Activated T-helper 1 cell treated with anti-CD3 and anti-CD28 coated beads, Interleukin-2, amount 50 U/mL, for 16 hours (primary cell): ENCODE measurements around the gene SCOC.

Experiments used
- DNase-seq, 2 donors: peaks; one replicate each; pipeline ENCODE4 v3.0.0-alpha.2; 2020; ENCODE audit warnings: low read depth in 1 of 2, low spot score in 1 of 2

The SCOC gene

GRCh38 chr4:140373328-140374129 lies at the start of gene SCOC:
Gene SCOC, plus strand, starts transcription at chr4:140373646. Its CDS starts 5,525 bp downstream, at chr4:140379171.
- DNase-seq: peak; percentile 90 to 94

DNA sequence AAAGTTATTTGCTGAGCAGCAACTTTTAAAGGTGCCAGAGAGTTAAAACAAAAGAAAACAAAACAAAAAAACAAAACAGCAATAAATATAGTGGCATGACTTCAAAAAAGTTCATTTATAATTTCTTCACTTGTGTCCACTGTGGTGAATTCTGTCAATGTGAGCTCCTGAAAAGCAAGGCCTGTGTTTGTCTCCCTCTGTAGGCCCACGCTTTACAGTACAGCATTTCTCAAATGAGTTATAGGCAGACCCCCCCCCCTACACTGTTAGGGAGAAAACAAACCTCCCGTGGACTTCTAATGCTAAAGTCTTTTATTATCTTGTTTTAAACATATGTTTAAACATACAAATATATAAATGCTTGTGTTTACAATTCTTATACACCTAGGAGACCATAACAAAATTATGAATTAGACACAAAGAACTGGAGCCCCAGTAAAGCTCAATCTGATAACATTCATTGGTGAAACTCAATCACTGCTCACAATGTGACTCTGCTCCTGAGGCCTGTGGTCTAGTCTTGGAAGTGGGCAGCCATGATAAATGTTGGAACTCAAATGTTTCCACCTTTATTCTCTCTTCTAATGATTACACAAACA lies 47.0 kb upstream of the SCOC start:
- no peak for DNase-seq

GRCh38 chr4:140330311-140330900 lies 43.0 kb upstream of the SCOC start:
- DNase-seq: no peak

DNA sequence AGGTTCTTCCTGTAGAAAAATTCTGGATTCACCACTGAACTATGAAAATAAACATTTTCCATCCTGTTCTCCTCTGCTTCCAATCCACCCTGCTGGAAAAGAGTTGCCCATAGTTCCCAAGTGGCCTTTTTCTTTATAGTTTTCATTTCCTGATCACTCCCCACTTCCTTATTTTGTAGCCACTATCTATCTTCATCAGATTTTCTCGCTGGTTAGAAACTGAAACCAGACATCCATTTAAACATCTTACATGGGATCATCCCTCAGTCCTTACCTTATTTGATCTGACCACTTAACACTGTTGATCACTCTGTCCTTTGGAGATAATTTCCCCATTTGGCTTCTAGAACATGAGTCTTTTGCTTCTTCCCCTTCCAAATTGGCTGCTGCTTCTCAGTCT lies 42.2 kb upstream of the SCOC start:
- no peak for DNase-seq

GRCh38 chr4:140331876-140332275 lies 41.6 kb upstream of the SCOC start:
- no peak for DNase-seq

GRCh38 chr4:140332734-140333133 lies 40.7 kb upstream of the SCOC start:
- DNase-seq: no peak

DNA sequence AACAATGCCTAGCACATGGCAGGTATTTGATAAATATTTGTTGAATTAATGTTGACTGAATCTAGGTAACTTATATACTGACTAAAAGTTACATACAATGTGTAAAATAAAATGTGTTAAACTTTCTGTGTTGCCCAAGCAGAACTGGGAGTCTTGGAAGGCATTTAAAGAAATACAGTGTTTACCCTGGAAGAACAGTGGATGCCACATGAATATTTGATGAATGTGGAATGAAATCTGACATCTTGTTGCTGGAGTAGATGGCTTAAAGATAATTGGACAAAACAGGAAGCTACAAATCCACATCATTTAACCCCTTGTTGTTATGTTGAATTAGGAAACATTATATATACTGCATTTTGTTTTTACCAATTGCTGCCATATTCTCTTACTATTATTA lies 39.9 kb upstream of the SCOC start:
- no peak for DNase-seq

DNA sequence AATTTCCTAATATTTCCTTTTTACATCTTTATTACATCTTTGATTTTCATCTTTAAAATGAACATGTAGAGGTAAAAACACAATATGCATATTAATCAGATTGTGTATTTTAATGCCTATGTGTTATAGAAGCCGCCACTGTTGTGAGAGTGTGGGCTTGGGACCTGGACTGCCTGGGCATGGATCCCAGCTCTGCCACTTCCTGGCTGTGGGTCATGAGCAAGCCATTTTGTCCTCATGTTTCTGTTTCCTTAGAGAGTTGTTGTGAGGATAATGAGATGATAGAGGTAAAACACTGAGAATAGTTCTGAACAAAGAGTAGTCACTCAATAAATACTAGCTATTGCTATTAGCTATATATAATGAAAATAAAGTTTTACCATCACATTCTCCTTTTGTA lies 38.4 kb upstream of the SCOC start:
- DNase-seq: no peak

- DNase-seq: no peak
Observed at GRCh38 chr4:140336730-140337129, 36.7 kb upstream of the SCOC start.

GRCh38 chr4:140342620-140343019 lies 30.8 kb upstream of the SCOC start:
- DNase-seq: no peak

GRCh38 chr4:140343303-140343702 lies 30.1 kb upstream of the SCOC start:
- DNase-seq: no peak

DNA sequence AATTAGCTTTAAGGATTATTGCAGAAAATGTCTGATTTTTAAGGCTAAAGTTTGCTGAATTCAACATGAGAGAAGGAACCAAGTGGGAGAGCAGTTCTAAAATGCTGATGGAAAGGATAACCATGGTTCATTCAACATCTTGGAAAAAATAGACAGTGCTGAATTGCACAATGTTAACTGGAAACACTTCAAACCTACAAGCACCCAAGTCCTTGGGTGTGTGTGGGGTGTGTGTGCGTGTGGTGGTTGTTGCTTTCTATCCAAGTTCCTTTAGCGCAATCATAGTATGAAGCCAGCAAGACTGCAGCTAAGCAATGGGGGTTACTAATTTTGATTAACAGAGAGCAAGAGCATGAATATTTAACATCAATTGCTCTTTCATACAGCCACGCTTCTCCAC lies 29.3 kb upstream of the SCOC start:
- no peak for DNase-seq

GRCh38 chr4:140344621-140345020 lies 28.8 kb upstream of the SCOC start:
- no peak for DNase-seq

- DNase-seq: no peak
Observed at GRCh38 chr4:140346136-140346535, 27.3 kb upstream of the SCOC start.

DNA sequence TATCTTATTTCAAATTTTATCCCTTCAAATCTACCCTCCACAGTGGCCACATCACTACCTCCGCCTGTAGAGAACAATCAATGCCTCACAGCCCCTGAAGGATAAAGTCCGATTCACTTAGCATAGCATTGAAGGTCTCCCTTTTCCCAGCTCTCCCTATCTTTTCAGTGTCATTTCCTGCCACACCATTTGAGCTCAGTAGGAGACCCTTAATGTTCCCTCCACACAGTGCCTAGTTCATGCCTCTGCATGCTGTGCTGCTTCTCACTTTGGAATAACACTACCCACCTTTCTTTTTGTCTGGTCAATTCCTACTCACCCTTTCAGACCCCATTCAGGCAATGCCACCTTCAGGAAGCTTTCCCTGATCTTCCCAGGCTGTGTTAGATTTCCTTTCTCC lies 23.6 kb upstream of the SCOC start:
- DNase-seq: no peak

DNA sequence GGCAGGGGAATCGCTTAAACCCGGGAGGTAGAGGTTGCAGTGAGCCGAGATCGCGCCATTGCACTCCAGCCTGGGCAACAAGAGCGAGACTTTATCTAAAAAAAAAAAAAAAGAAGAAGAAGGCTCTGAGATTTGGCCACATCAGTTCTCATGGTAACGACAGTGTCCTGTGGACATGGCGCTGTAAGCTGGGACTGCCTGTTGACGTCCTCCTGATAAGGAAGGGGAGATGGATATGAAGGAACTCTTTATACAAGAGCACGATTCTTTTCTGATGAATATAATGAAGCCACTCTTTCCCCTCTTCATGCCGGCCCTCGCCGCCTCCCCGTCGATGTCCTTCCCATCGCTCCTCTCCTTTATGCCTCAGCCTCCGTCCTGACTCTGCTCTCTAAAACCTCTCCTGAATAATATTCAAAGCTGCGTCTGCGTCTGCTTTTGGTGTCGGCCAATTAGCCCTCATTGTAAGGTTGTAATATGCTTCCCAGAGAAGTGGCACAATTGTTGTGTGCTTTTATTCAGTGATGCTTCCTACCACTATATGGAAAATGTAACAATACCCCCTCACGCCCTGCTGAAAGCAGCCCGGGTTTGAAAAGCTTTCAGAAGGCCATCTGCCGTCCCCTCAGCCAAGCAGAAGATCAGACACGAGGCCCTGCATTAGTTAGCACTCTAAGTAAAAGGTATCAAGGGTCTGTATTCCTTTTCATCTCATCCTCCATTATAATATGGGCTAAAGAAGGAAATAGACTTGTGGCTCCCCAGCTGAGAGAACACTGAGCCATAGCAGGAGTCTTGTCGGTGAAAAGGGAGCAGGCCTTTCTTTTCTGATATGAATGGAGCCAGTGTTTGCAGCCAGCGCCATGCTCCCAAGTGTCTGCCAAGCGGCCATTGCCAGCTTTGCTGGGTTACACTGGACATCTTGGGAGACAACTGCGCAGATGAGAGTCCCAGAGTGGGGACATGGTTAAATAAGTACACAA lies 22.1 kb upstream of the SCOC start:
- DNase-seq: no peak

GRCh38 chr4:140353786-140354185 lies 19.7 kb upstream of the SCOC start:
- DNase-seq: no peak

DNA sequence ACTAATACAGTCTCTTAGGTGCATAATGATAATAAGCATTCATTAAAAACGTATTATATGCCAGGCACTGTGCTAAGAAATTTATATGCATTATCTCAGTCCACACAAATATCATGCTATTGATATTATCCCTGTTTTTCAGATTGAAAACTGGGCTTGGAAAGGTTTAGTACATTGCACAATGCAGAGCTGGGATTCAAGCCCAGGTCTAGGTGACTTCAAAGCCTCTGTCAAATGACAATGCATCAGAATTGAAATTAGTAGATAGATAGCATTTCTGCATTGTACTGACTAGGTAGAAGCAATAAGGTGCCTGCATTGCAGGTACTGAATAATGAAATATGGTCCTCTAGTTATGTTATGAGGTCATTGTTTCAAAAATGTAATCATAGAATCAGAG lies 18.2 kb upstream of the SCOC start:
- DNase-seq: no peak

DNA sequence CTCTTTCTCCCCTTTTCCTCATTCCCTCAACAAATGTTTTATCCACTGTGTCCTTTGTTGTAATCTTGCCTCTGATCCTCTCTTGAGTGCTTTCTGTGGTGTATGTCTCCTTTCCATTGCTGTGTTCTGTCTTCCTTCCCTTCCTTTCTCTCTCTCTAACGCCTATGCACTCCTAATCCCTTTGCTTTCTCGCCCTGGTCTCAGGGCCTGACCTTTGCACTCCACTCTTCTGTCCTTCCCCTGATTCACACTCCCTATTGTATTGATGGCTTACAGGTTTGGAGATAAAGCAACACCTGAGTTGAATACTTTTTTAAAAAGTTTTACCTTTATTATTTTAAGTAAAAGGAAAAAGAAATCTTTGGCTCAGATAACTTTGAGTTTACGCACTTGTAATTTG lies 15.6 kb upstream of the SCOC start:
- no peak for DNase-seq

DNA sequence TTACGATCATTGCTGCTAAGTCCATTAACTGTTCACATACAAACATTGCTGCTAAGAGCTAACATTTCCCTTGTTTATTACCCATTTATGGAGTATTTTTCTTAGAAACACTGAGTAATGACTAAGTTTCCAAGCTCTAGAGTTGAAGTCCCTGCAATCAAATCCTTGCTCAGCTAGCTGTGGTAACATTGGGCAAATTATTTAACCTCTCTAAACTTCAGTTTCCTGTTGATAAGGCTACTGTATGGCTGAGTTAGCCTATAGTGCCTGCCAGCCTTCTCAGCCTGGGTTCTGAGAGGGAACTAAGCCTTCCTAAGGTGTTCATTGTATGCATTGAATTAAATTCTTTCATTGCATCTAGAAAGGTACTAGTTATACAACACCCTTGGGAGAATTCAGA lies 15.2 kb upstream of the SCOC start:
- DNase-seq: no peak
